SK-N-SH (cell line): Measurements from ENCODE around the gene NISCH. TPM values are rescaled to one million over a fixed set of nuclear protein-coding genes. Genes with fewer than 3 reads are reported as not detected.

Experiments
- CTCF ChIA-PET: fragments of 300-600, 350-600 bp; formaldehyde crosslinking; extraction: SDS; loops from one replicate; lab custom pipeline; 2021; lab: Yijun Ruan, JAX
- POLR2A ChIA-PET: fragments of 350-600 bp; sonication (Branson Sonifier 250); formaldehyde crosslinking; extraction: SDS; loops from one replicate; lab custom pipeline; 2020; ENCODE audit warnings: antibody characterized with exemption, inconsistent platforms; lab: Yijun Ruan, JAX
- DNase-seq: peaks from one replicate; pipeline ENCODE4 v3.0.0; 2012
- H2AFZ ChIP-seq: fragments of 200-600 bp; sonication (generic); 2 replicates; pipeline ENCODE4 v1.8.1; 2016; ENCODE audit warnings: antibody characterized with exemption, mild to moderate bottlenecking, low read depth
- H3F3A ChIP-seq: fragments of 200-600 bp; sonication (generic); replicated peaks from 2 replicates; pipeline ENCODE3; 2016; ENCODE audit warnings: antibody characterized with exemption, mild to moderate bottlenecking; ENCODE audit not compliant: insufficient read depth
- H3K27ac ChIP-seq, 2 experiments: fragments of 200-500 bp in 1 of 2; fragments of 200-600 bp in 1 of 2; sonication (Bioruptor generic) in 1 of 2; sonication (generic), shearing (Covaris generic) in 1 of 2; 2 replicates each; pipeline versions ENCODE4 v1.5.1 to v1.6.1; 2014 to 2016; ENCODE audit warnings: low read depth in 2 of 2, inconsistent platforms in 1 of 2, low read length in 1 of 2, mild to moderate bottlenecking in 1 of 2, mixed read lengths in 1 of 2
- H3K27me3 ChIP-seq: fragments of 200-600 bp; sonication (generic), shearing (Covaris generic); 2 replicates; pipeline ENCODE4 v1.6.1; 2016; ENCODE audit warnings: mixed run types; ENCODE audit not compliant: insufficient read depth
- H3K36me3 ChIP-seq, 2 experiments: fragments of 200-500 bp in 1 of 2; fragments of 200-600 bp in 1 of 2; sonication (Bioruptor generic) in 1 of 2; sonication (generic) in 1 of 2; replicated peaks in 1 of 2; 2 replicates each; pipeline versions ENCODE3 to v1.5.1; 2014 to 2016; ENCODE audit warnings: low read length in 1 of 2, mild to moderate bottlenecking in 1 of 2; ENCODE audit not compliant: insufficient read depth in 2 of 2, control insufficient read depth in 1 of 2
- H3K4me1 ChIP-seq, 2 experiments: fragments of 200-500 bp in 1 of 2; fragments of 200-600 bp in 1 of 2; sonication (Bioruptor generic) in 1 of 2; sonication (generic), shearing (Covaris generic) in 1 of 2; 2 replicates each; pipeline versions ENCODE4 v1.5.1 to v1.6.1; 2014 to 2016; ENCODE audit warnings: low read depth in 1 of 2, low read length in 1 of 2, mixed run types in 1 of 2; ENCODE audit not compliant: insufficient read depth in 2 of 2, control insufficient read depth in 1 of 2
- H3K4me2 ChIP-seq: fragments of 200-600 bp; sonication (generic), shearing (Covaris generic); 2 replicates; pipeline ENCODE4 v1.6.1; 2017; ENCODE audit warnings: mixed run types
- H3K4me3 ChIP-seq, 2 experiments: fragments of 200-500 bp in 1 of 2; fragments of 200-600 bp in 1 of 2; sonication (Bioruptor generic) in 1 of 2; sonication (generic), shearing (Covaris generic) in 1 of 2; 2 replicates each; pipeline versions ENCODE4 v1.5.1 to v1.8.1; 2014 to 2016; ENCODE audit warnings: low read depth in 2 of 2, inconsistent platforms in 1 of 2, low read length in 1 of 2, mild to moderate bottlenecking in 1 of 2, mixed read lengths in 1 of 2, moderate library complexity in 1 of 2
- H3K79me2 ChIP-seq: fragments of 200-600 bp; sonication (generic); 2 replicates; pipeline ENCODE4 v1.8.1; 2017; ENCODE audit warnings: mild to moderate bottlenecking; ENCODE audit not compliant: insufficient read depth
- H3K9ac ChIP-seq: fragments of 200-600 bp; sonication (generic); 2 replicates; pipeline ENCODE4 v1.6.1; 2017; ENCODE audit warnings: mixed run types
- H3K9me2 ChIP-seq: fragments of 200-600 bp; sonication (generic); 2 replicates; pipeline ENCODE4 v1.6.1; 2017; ENCODE audit warnings: mixed run types
- H3K9me3 ChIP-seq: fragments of 200-600 bp; sonication (generic); 2 replicates; pipeline ENCODE4 v1.6.1; 2017; ENCODE audit warnings: mixed run types, mild to moderate bottlenecking, moderate library complexity
- H4K20me1 ChIP-seq: fragments of 200-600 bp; sonication (generic); 2 replicates; pipeline ENCODE4 v1.6.1; 2017; ENCODE audit warnings: mild to moderate bottlenecking, mixed run types; ENCODE audit not compliant: insufficient read depth
- FOSL2 ChIP-seq: IDR thresholded peaks from 2 replicates; pipeline ENCODE4 v1.4.0; 2012; ENCODE audit warnings: low read depth, mild to moderate bottlenecking, moderate library complexity, borderline replicate concordance
- FOXJ3 ChIP-seq: sonication (generic); formaldehyde crosslinking; IDR thresholded peaks from 2 replicates; pipeline ENCODE4 v1.5.1; 2020; ENCODE audit warnings: mild to moderate bottlenecking, missing genetic modification reagents
- GABPA ChIP-seq: IDR thresholded peaks from 2 replicates; pipeline ENCODE4 v1.4.0; 2012; ENCODE audit warnings: low read depth, mild to moderate bottlenecking
- MEF2A ChIP-seq: IDR thresholded peaks from 2 replicates; pipeline ENCODE4 v1.4.0; 2012; ENCODE audit warnings: low read depth, borderline replicate concordance
- RCOR1 ChIP-seq: fragments of 150-350 bp; IDR thresholded peaks from 2 replicates; pipeline ENCODE4 v1.6.1; 2017; ENCODE audit warnings: antibody characterized with exemption, low read length
- WGBS: methylation state at CpG from one replicate; pipeline ENCODE4 v1.1.6; 2017; ENCODE audit warnings: low lambda C conversion rate; 5-methylcytosine and 5-hydroxymethylcytosine counted together
- polyA plus RNA-seq, 3 experiments: library from polyadenylated mRNA; depleted of rRNA; stranded (reverse); fragments of >200 nt; gene quantifications; 2 replicates each; pipeline ENCODE4 v1.2.3, GENCODE V29; 2012

Gene NISCH
- polyA plus RNA-seq, 1 of the 3 experiments (the other 2 are of a cell fraction), result 77.5 TPM

DNA sequence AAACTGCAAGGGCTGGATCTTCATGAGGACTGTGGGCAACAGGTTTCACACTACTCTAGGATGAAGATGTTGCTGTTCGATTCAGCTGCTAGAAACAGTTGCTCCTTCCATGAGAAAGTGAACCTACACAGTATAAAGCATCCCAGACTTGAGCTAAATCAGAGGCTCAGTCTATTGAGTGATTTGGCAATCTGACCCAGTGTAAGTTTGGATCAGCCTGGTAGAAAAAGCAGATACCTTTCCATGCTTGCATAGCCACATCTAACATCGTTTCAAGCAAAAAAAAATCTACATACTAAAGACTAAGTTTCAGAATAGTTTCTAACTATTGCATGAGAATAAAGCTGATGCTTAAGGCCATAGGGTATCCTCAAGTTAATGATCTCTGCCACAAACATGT is 85.6 kb downstream of the NISCH start:
- Histone ChIP-seq H3K36me3 (peaks cover 23 to 35% of the 10 kb centered on the region in 2 experiments), H3K79me2 (peaks cover 79% of the 10 kb centered on the region), H3K9ac (no peak overlapping the region), H3K4me2 (no peak overlapping the region), H3K27ac (no peak overlapping the region; a peak in 1 of 4 replicates), H3K4me3 (no peak overlapping the region), H3K27me3 (no peaks in the 10 kb centered on the region), H2AFZ (no peak overlapping the region), H4K20me1 (peaks cover 30% of the 10 kb centered on the region), H3K9me3 (no peaks in the 10 kb centered on the region), H3K4me1 (peaks cover 5 to 26% of the 10 kb centered on the region in 2 experiments), H3K9me2 (no peaks in the 10 kb centered on the region)
- WGBS, result 84% methylated on average over 2 of the region's 2 CpGs
- POLR2A ChIA-PET, result no interaction called here
- CTCF ChIA-PET, result interaction anchor here (1.0 to 1.4 kb wide), 3 partner anchors 13 to 113 kb away, joined by 3 to 4 read pairs (median 3); no protein-coding TSS in a partner anchor
- no peak for TF ChIP-seq MEF2A
- TF ChIP-seq RCOR1, result no peak
- TF ChIP-seq GABPA, result no peak
- no peak for TF ChIP-seq FOSL2
- no peak for TF ChIP-seq FOXJ3
- TF ChIP-seq, all 33 proteins: peak for 0
- no peak for DNase-seq
- peaks cover 44% of the 10 kb centered on the region for H3F3A ChIP-seq

Other genes with a start within 250 kb of the NISCH start
- 0.12 TPM in 1 of 2 replicates, not detected in the other for gene TLR9, start 230.0 kb upstream of the NISCH start, polyA plus RNA-seq (2012; rRNA removed)
- 157 and 188 TPM in 2 replicates for gene TWF2, start 216.4 kb upstream of the NISCH start, polyA plus RNA-seq (2012; rRNA removed)
- 19.2 and 23.9 TPM in 2 replicates for gene PPM1M, start 209.8 kb upstream of the NISCH start, polyA plus RNA-seq (2012; rRNA removed)
- gene WDR82, start 177.0 kb upstream of the NISCH start, polyA plus RNA-seq (2012; rRNA removed), result 41.2 and 57.8 TPM in 2 replicates
- gene GLYCTK, start 167.8 kb upstream of the NISCH start, polyA plus RNA-seq (2012; rRNA removed), result 16.8 and 18.8 TPM in 2 replicates
- 5.1 and 6.7 TPM in 2 replicates for gene DNAH1, start 139.3 kb upstream of the NISCH start, polyA plus RNA-seq (2012; rRNA removed)
- gene BAP1, start 45.6 kb upstream of the NISCH start, polyA plus RNA-seq (2012; rRNA removed), result 66.5 and 66.8 TPM in 2 replicates
- gene PHF7, start 44.9 kb upstream of the NISCH start, polyA plus RNA-seq (2012; rRNA removed), result 8.6 and 11.3 TPM in 2 replicates
- gene SEMA3G, start 10.5 kb upstream of the NISCH start, polyA plus RNA-seq (2012; rRNA removed), result 0.10 and 0.13 TPM in 2 replicates
- 2.6 and 3.0 TPM in 2 replicates for gene TNNC1, start 1.6 kb upstream of the NISCH start, polyA plus RNA-seq (2012; rRNA removed)
- gene STAB1, start 39.7 kb downstream of the NISCH start, polyA plus RNA-seq (2012; rRNA removed), result 0.03 and 0.05 TPM in 2 replicates
- 93.9 and 113 TPM in 2 replicates for gene NT5DC2, start 78.3 kb downstream of the NISCH start, polyA plus RNA-seq (2012; rRNA removed)
- 43.8 and 124 TPM in 2 replicates for gene UQCC5, start 81.0 kb downstream of the NISCH start, polyA plus RNA-seq (2012; rRNA removed)
- gene PBRM1, start 230.3 kb downstream of the NISCH start, polyA plus RNA-seq (2012; rRNA removed), result 14.0 and 14.3 TPM in 2 replicates
- 55.0 and 77.0 TPM in 2 replicates for gene GNL3, start 230.4 kb downstream of the NISCH start, polyA plus RNA-seq (2012; rRNA removed)